ENCODE results near the gene ZNF844. TPM values are rescaled to one million over a fixed set of nuclear protein-coding genes. Genes with fewer than 3 reads are reported as not detected.

The ZNF844 gene
- total RNA-seq, 1 experiment from 2014 or later: 10.5 TPM

DNA sequence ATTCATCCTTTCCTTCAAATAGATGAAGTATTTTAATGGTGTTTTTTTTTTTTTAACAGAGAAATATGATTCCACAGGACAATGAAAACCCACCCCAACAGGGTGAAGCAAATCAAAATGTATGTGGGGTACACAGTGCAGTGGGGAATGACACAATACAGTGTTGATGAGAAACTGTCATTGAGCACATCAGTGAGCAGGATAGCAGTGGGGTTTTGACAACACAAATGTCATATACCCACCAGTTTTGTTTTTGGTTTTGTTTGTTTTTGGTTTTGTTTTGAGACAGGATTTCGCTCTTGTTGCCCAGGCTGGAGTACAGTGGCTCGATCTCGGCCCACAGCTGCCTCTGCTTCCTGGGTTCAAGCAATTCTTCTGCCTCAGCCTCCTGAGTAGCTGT is 29.2 kb downstream of the ZNF844 start (continued):
- TF ChIP-seq, protein P1, sequence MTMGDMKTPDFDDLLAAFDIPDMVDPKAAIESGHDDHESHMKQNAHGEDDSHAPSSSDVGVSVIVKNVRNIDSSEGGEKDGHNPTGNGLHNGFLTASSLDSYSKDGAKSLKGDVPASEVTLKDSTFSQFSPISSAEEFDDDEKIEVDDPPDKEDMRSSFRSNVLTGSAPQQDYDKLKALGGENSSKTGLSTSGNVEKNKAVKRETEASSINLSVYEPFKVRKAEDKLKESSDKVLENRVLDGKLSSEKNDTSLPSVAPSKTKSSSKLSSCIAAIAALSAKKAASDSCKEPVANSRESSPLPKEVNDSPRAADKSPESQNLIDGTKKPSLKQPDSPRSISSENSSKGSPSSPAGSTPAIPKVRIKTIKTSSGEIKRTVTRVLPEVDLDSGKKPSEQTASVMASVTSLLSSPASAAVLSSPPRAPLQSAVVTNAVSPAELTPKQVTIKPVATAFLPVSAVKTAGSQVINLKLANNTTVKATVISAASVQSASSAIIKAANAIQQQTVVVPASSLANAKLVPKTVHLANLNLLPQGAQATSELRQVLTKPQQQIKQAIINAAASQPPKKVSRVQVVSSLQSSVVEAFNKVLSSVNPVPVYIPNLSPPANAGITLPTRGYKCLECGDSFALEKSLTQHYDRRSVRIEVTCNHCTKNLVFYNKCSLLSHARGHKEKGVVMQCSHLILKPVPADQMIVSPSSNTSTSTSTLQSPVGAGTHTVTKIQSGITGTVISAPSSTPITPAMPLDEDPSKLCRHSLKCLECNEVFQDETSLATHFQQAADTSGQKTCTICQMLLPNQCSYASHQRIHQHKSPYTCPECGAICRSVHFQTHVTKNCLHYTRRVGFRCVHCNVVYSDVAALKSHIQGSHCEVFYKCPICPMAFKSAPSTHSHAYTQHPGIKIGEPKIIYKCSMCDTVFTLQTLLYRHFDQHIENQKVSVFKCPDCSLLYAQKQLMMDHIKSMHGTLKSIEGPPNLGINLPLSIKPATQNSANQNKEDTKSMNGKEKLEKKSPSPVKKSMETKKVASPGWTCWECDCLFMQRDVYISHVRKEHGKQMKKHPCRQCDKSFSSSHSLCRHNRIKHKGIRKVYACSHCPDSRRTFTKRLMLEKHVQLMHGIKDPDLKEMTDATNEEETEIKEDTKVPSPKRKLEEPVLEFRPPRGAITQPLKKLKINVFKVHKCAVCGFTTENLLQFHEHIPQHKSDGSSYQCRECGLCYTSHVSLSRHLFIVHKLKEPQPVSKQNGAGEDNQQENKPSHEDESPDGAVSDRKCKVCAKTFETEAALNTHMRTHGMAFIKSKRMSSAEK (CRISPR knock-in tag; IDR thresholded peaks at IDR 0.05; ENCODE audit: borderline replicate concordance): no peak
- TF ChIP-seq, protein P2, sequence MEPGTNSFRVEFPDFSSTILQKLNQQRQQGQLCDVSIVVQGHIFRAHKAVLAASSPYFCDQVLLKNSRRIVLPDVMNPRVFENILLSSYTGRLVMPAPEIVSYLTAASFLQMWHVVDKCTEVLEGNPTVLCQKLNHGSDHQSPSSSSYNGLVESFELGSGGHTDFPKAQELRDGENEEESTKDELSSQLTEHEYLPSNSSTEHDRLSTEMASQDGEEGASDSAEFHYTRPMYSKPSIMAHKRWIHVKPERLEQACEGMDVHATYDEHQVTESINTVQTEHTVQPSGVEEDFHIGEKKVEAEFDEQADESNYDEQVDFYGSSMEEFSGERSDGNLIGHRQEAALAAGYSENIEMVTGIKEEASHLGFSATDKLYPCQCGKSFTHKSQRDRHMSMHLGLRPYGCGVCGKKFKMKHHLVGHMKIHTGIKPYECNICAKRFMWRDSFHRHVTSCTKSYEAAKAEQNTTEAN (CRISPR knock-in tag; IDR thresholded peaks at IDR 0.05): no peak
- TF ChIP-seq, protein P3, sequence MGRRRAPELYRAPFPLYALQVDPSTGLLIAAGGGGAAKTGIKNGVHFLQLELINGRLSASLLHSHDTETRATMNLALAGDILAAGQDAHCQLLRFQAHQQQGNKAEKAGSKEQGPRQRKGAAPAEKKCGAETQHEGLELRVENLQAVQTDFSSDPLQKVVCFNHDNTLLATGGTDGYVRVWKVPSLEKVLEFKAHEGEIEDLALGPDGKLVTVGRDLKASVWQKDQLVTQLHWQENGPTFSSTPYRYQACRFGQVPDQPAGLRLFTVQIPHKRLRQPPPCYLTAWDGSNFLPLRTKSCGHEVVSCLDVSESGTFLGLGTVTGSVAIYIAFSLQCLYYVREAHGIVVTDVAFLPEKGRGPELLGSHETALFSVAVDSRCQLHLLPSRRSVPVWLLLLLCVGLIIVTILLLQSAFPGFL (CRISPR knock-in tag; IDR thresholded peaks at IDR 0.05; ENCODE audit: borderline replicate concordance): no peak
- TF ChIP-seq, protein P4, sequence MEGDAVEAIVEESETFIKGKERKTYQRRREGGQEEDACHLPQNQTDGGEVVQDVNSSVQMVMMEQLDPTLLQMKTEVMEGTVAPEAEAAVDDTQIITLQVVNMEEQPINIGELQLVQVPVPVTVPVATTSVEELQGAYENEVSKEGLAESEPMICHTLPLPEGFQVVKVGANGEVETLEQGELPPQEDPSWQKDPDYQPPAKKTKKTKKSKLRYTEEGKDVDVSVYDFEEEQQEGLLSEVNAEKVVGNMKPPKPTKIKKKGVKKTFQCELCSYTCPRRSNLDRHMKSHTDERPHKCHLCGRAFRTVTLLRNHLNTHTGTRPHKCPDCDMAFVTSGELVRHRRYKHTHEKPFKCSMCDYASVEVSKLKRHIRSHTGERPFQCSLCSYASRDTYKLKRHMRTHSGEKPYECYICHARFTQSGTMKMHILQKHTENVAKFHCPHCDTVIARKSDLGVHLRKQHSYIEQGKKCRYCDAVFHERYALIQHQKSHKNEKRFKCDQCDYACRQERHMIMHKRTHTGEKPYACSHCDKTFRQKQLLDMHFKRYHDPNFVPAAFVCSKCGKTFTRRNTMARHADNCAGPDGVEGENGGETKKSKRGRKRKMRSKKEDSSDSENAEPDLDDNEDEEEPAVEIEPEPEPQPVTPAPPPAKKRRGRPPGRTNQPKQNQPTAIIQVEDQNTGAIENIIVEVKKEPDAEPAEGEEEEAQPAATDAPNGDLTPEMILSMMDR (IDR thresholded peaks at IDR 0.05): no peak
- TF ChIP-seq SMAD4 (CRISPR knock-in tag; IDR thresholded peaks at IDR 0.05) (no peak), NFE2L1 (CRISPR knock-in tag; IDR thresholded peaks at IDR 0.05) (no peak), RORB (CRISPR knock-in tag; IDR thresholded peaks at IDR 0.05) (no peak), ZNF263 (CRISPR knock-in tag; IDR thresholded peaks at IDR 0.05; ENCODE audit: low read depth) (no peak), IRF2 (CRISPR knock-in tag; IDR thresholded peaks at IDR 0.05; ENCODE audit: borderline replicate concordance, low read depth) (no peak), OVOL2 (CRISPR knock-in tag; IDR thresholded peaks at IDR 0.05; ENCODE audit: borderline replicate concordance) (no peak)

DNA sequence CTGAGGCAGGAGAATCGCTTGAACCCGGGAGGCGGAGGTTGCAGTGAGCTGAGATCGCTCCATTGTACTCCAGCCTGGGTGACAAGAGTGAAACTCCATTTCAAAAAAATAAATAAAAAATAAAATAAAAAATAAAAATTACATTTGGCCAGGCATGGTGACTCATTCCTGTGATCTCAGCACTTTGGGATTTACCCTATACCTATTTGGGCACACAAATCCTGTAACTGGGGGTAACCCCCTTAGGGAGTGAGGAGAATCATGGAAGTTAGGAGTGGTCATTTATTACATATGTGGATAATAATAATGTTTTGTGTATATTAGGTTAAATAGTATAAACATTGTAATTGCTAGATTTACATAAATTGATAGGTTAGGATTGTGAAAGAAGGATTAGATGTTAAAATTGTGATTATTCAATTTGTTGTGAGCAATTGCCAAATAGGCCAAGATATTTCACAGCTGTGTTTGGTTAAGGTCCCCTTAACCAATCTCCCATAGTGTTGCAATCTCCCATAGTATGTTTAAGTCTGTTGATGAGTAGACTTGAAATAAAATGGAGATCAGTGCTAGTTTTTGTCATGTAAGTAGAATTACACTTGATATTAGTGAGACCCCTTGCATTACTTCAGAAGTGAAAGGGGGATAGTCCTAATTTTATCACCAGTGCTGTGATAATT is 30.7 kb downstream of the ZNF844 start:
- H3K9me3 Mint-ChIP-seq: peaks cover 40% of the 10 kb centered on the region
- H3K27me3 Mint-ChIP-seq (ENCODE audit: low read depth): no peaks in the 10 kb centered on the region
- ChIA-PET CTCF (no interaction called here), POLR2A (no interaction called here)
- DNase-seq (ENCODE audit: low spot score) (no peak), ATAC-seq (no peak)
- no peak overlapping the region for H3K4me3 Mint-ChIP-seq
- H3K4me1 Mint-ChIP-seq: peaks cover 12% of the 10 kb centered on the region
- peaks cover 59% of the 10 kb centered on the region for H3K36me3 Mint-ChIP-seq
- H3K27ac Mint-ChIP-seq: no peak overlapping the region
- TF ChIP-seq, protein P5, sequence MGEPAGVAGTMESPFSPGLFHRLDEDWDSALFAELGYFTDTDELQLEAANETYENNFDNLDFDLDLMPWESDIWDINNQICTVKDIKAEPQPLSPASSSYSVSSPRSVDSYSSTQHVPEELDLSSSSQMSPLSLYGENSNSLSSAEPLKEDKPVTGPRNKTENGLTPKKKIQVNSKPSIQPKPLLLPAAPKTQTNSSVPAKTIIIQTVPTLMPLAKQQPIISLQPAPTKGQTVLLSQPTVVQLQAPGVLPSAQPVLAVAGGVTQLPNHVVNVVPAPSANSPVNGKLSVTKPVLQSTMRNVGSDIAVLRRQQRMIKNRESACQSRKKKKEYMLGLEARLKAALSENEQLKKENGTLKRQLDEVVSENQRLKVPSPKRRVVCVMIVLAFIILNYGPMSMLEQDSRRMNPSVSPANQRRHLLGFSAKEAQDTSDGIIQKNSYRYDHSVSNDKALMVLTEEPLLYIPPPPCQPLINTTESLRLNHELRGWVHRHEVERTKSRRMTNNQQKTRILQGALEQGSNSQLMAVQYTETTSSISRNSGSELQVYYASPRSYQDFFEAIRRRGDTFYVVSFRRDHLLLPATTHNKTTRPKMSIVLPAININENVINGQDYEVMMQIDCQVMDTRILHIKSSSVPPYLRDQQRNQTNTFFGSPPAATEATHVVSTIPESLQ (CRISPR knock-in tag; IDR thresholded peaks at IDR 0.05): no peak
- TF ChIP-seq TEAD1 (CRISPR knock-in tag; IDR thresholded peaks at IDR 0.05) (no peak), ELF4 (CRISPR knock-in tag; IDR thresholded peaks at IDR 0.05; ENCODE audit: low read depth) (no peak), CBFB (CRISPR knock-in tag; IDR thresholded peaks at IDR 0.05; ENCODE audit: low read depth) (no peak), ZNF416 (CRISPR knock-in tag; IDR thresholded peaks at IDR 0.05) (no peak), ZNF423 (CRISPR knock-in tag; IDR thresholded peaks at IDR 0.05) (no peak), ATF1 (CRISPR knock-in tag; IDR thresholded peaks at IDR 0.05) (no peak)
- TF ChIP-seq, protein P6, sequence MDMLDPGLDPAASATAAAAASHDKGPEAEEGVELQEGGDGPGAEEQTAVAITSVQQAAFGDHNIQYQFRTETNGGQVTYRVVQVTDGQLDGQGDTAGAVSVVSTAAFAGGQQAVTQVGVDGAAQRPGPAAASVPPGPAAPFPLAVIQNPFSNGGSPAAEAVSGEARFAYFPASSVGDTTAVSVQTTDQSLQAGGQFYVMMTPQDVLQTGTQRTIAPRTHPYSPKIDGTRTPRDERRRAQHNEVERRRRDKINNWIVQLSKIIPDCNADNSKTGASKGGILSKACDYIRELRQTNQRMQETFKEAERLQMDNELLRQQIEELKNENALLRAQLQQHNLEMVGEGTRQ (CRISPR knock-in tag; IDR thresholded peaks at IDR 0.05): no peak
- TF ChIP-seq, protein P7, sequence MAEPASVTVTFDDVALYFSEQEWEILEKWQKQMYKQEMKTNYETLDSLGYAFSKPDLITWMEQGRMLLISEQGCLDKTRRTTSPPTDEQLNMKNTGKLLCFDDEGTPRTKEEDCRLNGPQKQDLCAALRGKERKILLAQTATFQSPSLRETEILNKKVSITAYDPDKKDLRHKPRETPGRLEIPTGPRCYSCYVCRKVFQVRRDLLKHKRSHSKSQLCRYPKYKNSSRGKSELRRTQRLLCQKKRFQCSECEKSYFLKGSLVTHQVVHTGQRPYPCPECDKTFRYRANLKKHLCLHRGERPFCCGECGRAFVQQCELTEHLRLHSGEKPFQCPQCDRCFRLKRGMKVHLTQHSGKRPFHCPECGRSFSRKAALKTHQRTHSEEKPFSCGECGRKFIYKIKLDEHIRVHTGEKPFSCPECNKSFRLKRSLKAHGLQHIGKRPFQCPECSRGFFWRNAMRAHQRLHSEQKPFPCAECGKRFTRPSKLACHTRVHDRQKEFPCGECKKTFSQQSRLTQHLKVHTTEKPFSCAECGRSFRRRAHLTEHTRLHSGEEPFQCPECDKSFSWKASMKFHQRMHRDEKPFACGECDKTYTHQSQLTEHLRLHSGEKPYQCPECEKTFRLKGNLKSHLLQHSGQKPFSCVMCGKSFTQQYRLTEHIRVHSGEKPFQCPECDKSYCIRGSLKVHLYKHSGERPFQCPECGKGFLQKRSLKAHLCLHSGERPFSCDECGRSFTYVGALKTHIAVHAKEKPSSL (CRISPR knock-in tag; conservative IDR thresholded peaks at IDR 0.05): no peak
- TF ChIP-seq, protein P8, sequence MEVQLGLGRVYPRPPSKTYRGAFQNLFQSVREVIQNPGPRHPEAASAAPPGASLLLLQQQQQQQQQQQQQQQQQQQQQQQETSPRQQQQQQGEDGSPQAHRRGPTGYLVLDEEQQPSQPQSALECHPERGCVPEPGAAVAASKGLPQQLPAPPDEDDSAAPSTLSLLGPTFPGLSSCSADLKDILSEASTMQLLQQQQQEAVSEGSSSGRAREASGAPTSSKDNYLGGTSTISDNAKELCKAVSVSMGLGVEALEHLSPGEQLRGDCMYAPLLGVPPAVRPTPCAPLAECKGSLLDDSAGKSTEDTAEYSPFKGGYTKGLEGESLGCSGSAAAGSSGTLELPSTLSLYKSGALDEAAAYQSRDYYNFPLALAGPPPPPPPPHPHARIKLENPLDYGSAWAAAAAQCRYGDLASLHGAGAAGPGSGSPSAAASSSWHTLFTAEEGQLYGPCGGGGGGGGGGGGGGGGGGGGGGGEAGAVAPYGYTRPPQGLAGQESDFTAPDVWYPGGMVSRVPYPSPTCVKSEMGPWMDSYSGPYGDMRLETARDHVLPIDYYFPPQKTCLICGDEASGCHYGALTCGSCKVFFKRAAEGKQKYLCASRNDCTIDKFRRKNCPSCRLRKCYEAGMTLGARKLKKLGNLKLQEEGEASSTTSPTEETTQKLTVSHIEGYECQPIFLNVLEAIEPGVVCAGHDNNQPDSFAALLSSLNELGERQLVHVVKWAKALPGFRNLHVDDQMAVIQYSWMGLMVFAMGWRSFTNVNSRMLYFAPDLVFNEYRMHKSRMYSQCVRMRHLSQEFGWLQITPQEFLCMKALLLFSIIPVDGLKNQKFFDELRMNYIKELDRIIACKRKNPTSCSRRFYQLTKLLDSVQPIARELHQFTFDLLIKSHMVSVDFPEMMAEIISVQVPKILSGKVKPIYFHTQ (CRISPR knock-in tag; IDR thresholded peaks at IDR 0.05): no peak
